Measurements from ENCODE around the gene VPS26C.
"Not testable (repeated sequence)": the region's sequence is repeated elsewhere in the genome, so short reads cannot be mapped to it uniquely, and the experiment has no call there.

Gene VPS26C

DNA sequence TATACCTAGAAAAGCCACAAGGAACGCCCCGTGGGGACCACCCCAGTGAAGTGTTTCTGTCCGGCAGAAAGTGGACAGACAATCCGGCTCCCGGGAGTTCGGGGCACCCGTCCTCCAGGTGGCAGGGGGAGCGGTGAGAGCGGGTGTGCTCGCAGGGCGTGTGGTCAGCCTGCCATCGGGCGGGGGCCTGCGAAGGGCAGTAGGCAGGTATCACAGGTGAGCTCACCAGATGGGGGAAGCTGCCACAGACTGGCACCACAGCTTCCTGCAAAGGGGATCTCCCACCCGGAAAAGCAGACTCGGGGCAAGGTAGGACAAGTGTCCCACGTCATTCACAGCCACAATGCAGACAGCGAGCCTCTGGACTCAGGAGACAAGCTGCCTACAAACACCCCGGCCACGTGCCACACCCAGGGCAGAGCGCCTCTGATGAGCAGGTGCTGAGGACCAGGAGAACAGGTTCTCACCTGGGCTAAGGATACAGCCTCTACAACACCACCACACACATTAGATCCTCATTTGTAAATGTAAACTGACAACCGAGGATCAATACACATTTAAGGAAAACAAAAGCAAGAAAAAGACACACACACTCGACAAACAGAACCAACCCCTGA lies 36.4 kb downstream of the VPS26C start:
- no peak for DNase-seq (ENCODE audit: low read depth in 2 of 2)

DNA sequence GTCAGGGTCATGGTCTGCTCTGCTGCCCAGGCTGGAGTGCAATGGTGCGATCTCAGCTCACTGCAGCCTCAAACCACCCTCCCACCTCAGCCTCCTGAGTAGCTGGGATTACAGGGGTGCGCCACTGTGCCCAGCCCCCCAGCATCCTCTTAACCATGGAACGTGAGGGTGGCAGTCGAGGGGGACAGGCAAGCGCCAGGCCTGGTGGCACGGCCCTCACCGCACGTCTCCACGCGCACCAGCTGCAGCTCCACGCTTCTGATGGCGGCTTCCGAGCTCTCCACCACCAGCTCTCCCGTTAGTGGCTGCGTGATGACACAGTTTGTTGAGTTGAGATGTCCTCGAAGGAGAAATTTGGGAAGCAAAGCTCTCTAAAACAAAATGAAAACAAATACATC lies 39.1 kb downstream of the VPS26C start:
- no peak for DNase-seq (ENCODE audit: low read depth in 2 of 2)

DNA sequence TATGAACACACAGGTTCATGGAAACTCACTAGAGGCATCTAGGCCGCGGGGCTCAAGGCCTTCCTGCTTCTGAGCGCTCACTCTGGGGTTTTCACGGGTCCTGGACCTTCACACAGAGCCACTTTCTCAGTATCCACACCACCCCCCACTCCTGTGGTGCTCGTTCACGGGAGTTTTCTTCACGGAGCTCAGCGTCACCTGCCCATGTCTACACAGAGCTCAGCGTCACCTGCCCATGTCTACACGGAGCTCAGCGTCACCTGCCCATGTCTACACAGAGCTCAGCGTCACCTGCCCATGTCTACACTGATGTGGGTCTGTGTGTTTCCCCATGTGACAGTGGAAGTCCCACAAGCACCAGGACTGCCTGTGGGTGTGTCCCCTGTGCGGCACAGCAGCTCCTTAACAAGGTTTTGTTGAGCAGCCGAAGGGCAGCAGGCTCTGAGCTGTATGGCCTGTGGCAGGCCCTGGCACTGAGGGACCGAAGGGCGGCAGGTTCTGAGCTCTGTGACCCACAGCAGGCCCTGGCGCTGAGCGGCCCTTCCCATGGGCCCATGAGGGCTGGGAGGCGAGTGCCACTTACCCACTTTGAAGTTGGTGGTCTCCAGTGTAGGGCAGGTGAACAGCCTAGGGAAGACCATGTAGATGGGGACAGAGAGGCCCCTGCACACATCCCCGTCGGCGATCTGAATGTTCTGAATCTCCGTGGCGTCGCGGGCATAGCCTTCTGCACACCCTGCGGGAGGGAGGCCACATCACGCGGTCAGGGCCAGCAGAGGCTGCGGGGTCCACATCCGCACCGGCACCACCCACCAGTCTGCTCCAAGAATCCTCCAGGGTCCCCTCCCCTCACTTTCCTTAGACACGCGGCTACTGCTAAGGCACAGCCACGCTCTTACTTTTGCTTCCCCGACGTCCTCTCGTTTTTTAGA lies 39.8 kb downstream of the VPS26C start:
- no peak for DNase-seq (ENCODE audit: low read depth in 2 of 2)

DNA sequence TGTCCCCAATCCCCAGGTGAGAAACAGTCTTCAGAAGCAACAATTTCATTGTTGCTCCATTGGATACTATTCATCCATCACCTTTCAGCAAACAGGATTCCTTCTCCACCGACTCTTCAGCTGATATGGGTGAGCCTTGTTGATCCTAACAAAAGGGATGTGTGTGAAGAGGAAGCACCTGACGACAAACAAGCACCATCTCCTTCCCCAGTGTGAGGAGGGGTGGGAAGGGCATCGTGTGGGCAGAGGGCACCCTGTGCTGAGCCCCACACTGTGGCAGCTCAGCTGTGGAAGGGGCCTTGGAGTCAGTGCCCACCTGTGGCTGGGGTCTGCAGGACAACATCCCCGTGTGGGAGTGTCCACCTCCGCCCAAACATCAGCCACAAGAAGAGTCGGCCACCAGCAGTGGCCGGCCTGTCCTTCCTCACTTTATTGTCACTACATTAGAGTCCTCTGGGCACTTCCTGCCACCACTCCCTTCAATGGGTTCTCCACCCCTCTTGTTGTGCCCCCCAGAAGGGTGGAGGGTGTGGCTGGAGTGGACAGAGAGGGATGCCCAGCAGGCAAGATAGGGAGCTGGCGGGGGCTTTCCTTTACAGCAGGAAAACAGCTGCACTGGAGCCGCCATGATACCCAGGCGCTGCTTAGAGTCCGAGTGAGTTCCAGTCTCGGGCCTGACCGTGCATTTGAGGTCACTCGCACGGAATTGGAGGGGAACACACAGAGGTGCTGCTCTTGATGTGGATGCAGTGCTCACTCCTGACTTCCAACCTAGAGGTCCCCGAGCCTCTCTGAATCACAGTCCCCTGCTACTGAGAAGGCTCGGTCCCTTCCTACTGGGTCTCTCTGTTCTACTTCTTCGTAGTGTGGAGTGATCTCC lies 40.9 kb downstream of the VPS26C start:
- DNase-seq (ENCODE audit: low read depth in 2 of 2) = no peak

DNA sequence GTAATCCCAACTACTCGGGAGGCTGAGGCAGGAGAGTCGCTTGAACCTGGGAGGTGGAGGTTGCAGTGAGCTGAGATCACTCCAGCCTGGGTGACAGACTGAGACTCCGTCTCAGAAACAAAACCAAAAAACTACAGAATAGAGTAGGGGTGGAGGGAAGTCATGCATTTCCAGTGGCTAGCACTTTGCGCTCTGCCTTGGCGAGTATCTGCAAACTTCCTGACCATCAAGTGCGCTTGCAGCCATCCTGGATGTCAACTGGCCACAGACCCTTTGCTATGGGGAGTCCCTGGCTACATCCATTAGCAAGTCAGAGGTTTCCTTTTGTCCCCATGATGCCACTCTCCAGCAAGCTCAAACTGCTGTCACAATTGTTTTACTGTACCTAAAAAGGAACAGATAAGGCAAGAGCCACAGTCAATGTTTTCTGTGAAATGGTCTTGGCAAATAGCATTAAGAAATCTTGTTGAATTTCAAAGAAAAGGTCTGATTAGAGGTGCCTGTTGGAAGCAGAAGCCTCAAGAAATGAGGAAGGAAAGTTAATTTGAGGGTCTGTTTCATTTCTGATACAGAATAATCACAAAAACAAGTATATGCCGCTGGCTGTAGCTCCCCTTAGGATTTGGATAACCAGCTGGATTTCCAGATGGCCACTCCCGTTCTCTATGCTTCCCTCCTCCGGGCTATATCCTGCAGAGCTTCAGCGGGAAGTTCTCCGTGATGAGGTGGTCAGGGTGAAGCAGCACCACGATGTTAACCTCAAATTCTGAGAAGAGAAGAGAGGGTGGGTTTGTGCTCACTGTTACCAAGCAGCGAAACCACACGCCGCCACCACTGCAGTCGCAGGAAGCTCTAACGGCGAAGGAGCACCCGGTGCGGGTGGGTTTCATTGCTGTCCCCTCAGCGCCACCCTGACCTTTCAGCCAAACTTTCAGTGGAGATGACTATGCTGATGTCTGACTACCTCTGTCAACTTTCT lies 42.0 kb downstream of the VPS26C start:
- DNase-seq (ENCODE audit: low read depth in 2 of 2) = peak; percentile 27 to 33

DNA sequence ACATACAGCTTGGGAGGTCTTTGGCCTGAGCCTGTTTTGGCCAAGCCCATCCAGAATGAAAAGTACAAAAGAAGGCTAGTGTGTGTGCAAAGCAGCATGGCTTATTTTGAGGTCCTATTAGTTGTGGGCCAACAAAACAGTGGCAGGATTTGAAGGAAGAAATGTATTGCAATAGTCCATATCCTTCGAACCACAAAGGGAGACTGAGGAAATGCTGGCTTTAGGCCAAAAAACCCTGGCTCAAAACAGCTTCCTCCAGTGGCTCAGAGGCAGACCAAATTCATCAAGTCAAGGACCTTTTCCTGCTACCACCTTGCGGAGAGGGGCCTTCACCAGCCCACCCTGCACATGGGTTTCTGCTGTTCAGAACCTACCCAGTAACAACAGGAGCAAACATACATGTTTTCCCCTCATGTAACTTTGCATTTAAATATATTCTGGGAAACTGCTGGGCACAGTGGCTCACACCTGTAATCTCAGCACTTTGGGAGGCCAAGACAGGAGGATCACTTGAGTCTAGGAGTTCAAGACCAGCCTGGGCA lies 43.3 kb downstream of the VPS26C start:
- DNase-seq (ENCODE audit: low read depth in 2 of 2) = no peak

DNA sequence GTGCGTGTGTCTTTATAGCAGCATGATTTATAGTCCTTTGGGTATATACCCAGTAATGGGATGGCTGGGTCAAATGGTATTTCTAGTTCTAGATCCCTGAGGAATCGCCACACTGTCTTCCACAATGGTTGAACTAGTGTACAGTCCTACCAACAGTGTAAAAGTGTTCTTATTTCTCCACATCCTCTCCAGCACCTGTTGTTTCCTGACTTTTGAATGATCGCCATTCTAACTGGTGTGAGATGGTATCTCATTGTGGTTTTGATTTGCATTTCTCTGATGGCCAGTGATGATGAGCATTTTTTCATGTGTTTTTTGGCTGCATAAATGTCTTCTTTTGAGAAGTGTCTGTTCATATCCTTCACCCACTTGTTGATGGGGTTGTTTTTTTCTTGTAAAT lies 44.9 kb downstream of the VPS26C start:
- not testable (repeated sequence) for DNase-seq (ENCODE audit: low read depth in 2 of 2)

DNA sequence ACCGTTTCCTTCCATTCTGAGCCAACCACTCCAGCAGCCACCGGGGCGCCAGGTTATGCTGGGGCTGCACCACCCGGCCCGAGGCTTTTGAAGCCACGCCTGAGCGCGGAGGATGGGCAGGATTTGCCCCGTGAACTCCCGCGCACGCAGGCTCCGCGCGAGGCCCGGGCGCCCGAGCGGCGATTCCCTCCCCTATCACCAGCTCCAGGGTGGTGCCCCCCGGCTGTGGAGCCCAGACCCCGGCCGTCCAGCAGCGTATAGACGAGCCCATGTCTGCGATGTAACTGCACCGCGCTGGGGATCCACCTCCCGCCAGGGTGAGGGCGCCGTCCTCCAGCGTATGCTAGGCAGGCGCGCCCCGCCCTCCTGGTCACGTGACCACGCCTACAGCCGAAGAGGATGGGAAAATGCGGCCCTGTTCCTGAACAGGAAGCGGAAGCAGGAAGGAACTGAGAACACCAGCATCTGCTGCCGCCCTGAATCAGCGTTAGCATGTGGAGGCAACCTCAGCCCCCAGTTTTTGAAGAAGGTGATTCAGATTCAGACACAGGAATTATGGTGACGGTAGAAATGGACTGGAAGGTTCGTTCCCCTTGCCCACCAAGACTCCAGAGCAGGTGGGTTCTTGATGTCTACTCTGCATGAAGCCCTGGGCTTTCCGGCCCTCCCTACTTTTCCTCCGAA lies 46.0 kb downstream of the VPS26C start:
- peak; percentile 95 to 96 for DNase-seq (ENCODE audit: low read depth in 2 of 2)

DNA sequence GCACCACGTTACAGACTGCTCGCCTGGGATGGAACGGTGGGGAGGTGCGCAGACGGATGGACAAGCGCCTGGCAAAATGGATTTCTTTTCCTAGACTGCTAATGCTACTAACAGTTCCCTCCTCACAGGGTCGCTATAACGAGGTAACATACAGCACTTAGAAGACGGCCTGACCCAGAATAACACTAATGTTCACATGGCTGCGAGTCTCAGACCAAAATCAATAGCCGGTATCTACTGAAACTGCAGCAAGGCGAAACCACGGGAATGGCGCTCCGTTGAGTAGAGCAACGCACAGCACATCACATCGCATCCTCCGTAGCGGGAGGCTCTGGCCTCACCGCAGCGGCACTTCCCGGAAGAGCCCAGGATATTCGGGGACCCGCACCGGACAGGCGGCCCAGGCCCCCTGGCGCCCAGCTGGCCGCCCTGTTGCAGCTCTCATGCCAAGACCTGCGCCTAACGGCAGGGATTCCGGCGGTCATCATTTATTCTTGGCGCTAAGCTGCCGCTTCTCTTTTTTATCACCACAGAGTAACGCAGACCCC lies 46.6 kb downstream of the VPS26C start:
- DNase-seq (ENCODE audit: low read depth in 2 of 2) = peak in 1 of 2 donors; percentile 19

DNA sequence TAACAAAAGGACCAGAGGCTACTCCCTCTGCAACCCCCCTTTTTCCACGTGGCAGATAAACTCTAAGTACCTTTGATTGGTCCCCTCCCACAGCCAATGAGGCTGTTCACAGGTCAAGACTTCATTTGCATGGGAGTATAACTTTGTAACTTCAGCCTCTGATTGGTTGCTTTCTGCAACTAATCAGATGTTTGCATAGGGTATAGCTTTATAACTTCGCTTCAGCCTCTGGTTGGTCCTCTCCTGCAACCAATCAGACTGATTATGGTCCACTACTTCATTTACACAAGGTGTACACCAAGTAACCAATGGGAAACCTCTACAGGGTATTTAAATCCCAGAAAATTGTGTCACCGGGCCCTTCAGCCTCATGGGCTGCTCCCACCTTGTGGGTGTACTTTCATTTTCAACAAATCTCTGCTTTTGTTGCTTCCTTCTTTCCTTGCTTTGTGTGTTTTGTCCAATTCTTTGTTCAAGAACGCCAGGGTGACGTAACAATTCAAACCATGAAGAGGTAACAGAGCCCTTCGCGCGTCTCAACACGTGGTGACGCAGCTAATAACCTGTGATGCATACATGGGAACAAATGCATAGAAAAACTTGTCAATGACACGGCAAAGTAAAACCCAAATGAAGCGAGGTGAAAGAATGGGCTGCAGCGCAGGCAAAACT lies 47.2 kb downstream of the VPS26C start:
- DNase-seq (ENCODE audit: low read depth in 2 of 2) = no peak

DNA sequence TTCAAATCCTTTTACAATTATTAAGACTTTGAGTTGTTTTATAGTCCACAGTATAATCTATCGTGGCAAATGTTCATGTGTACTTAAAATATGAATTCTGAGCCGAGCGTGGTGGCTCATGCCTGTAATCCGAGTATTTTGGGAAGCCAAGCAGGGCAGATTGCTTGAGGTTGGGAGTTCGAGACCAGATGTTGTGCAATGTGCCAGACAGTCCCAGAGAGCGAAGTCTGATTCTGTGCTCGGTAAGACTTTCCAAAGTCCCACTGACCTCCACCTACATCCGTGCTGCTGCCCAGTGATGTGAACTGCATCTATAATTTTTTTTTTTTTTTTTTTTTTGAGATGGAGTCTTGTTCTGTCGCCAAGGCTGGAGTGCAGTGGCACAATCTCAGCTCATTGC lies 52.2 kb downstream of the VPS26C start:
- DNase-seq (ENCODE audit: low read depth in 2 of 2) = no peak

DNA sequence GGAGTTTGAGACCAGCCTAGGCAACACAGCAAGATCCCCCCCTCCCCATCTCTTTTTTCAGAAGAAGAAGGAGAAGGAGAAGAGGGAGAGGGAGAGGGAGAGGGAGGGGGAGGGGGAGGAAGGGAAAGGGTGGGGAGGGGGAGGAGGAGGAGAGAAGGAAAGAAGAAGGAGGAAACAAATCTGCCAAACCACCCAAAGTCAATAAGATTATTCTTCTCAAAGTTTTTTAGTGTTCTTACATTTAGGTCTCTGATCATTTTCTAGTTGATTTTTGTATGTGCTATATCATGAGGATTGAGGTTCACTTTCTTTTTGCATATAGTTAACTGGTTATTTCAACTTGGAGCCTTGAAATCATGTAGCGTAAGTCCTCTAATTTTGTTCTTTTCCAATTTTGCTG lies 56.3 kb downstream of the VPS26C start:
- no peak for DNase-seq (ENCODE audit: low read depth in 2 of 2)

DNA sequence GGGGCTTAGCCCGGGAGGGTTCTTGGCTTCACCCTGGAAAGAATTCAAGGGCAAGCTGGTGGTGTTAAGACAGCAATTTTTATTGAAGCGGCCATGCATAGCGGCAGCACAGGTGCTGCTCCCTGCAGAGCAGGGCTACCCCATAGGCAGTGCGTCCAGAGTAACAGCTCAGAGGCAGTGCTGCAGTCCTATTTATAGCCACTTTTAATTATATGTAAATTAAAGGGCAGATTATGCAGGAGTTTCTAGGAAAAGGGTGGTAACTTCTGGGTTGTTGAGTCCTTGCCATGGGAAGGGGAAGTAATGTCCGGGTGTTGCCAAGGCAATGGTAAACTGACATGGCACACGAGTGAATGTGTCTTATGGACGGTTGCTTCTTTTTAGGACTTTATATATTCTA lies 57.0 kb downstream of the VPS26C start:
- DNase-seq (ENCODE audit: low read depth in 2 of 2) = no peak

DNA sequence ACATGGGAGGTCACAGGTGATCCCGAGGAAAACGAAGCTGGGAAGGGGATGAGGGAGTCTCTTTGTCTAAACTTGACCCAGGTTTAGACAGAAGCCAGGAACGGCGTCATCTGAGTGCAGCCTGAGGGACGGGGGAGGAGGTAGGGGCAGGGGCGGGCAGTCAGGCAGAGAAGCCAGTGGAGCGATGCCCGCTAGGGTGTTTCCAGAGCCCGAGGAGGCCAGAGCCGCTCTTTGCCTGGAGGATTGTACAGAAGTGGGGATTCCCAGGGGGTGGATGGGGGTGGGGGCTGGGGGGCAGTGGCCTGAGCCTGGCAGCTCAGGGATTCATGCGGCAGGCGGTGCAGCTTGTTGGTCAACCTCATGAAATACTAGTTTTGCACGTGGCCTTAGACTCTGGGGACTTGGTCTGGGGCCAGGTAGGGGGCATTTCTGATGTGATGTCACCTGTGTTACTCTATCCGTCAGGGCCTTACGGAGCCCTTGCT lies 58.4 kb downstream of the VPS26C start:
- DNase-seq (ENCODE audit: low read depth in 2 of 2) = no peak

DNA sequence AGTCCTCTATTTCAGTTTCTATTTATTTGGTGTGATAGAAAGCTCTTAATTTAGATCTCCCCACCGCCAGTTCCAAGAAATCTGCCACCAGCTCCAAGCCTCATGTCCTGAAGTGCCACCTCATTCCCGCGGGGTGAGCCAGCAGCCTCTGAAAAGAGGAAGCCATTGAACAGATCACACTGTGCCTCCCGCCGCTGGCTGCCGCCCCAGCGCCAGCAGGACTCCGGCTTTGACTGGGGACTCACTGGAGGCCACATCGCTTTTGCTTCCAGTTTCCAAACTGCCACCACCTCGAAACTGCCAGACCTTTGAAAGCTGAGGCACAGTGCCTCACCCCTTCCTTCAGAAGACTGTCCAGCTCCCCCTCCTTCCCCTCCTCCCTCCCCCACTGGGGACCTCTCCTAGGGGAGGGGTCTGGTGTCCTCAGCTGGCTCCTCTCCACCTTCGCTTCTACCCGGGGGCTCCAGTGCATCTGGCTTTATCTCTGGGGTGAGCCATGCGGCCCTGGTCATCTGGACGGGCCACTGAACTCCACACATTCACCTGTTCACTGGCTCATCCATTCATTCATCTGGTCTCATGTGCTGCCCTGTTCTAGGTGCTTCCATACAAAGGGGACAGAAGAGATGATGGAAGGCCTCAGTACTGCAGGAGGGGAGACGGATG lies 58.9 kb downstream of the VPS26C start:
- DNase-seq (ENCODE audit: low read depth in 2 of 2) = peak in 1 of 2 donors; percentile 22

DNA sequence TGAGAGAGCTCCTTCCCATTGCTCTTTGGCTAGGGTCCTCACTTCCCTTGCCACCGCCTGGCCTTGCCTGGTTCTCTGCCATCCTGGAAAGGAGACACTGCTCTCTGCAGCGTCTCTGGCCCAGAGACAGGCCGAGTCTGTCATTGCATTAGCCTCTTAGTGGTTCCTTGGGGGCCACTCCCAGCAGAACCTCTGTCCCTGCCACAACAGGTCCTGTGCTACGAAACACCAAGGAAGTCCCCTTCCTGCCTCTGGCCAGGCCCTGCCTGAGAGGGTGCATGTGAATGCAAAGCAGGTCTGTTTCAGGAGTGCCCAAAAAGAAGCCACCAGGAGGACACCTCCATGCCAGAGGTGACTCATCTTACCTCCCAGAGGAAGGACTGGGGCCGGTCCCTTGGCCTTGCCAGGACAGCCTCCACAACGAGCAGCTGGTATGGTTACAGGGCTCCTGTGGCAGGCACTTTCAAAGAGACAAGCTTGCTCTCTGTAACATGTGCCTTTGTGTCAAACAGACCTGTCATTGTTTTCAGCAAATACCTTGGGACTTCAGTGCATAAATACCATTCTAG lies 59.6 kb downstream of the VPS26C start:
- no peak for DNase-seq (ENCODE audit: low read depth in 2 of 2)

DNA sequence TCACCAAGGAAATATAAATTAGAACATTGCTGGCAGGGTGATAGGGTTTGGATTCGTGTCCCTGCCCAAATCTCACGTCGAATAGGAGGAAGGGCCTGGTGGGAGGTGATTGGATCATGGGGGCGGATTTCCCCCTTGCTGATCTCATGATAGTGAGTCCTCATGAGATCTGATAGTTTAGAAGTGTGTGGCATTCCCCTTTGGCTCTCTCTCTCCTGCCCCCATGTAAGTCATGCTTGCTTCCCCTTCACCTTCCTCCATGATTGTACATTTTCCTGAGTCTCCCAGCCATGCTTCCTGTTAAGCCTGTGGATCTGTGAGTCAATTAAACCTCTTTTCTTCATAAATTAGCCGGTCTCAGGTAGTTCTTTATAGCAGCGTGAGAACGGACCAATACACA lies 60.6 kb downstream of the VPS26C start:
- no peak for DNase-seq (ENCODE audit: low read depth in 2 of 2)

DNA sequence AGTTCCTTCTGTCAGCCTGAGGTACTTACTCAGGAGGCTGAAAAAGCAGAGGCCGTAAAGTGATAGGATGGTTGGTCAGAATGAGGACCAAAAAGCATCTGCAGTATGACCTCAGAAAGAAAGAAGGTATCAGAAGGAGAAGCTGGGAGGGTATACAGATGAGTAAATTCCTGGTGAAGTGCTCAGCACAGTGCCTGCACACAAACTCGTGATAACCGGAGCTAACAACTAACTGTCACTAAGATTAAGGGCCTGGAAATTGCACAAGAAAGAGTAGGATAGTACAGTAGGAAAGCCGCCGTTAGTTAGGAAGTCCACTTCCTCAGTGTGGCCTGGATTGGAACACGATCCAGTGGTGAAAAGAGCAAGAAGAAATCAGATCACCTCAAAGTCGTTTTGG lies 62.6 kb downstream of the VPS26C start:
- DNase-seq (ENCODE audit: low read depth in 2 of 2) = no peak

Data from stimulated activated CD4-positive, alpha-beta T cell treated with anti-CD3 and anti-CD28 coated beads, Interleukin-15, amount 100 ng/mL, for 48 hours (primary cell).